Measurements from ENCODE around the gene FAM241B.

The FAM241B gene, protein sequence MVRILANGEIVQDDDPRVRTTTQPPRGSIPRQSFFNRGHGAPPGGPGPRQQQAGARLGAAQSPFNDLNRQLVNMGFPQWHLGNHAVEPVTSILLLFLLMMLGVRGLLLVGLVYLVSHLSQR

DNA sequence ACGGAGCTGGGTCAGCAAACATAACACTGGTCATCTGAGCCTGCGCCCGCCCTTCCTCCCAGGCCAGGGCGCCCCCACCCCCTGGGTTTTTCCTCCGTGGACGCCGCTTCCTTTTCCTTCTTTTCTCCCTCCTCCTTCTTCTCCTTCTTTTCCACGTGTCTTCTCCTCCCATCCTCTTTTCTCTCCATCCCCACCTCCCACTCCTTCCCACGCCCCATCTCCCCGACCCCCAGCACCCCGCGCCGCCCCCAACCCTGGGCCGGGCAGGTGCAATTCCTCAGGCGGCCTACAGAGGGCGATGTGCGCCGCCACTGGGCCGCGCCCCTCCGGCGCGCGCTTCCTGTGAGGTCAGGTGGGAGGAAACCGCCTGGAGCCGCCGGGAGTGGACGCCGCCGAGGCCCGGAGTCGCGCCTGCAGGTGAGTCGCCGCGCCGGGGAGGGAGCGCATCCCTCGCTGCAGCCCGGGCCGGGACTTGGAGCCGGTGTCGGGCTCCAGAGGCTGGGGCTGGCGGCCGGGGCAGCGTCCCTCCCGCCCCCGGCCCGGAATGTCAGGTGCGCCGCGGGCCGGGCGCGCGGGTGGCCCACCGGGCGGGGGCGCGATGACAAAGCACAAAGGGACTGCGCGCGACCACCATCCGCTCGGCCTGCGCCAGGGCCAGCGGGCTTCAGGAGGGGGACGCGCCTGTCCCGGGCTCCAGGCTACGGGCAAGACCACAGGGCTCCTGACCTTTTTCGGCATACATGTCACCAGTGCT, at the start of gene FAM241B:
Gene FAM241B (plus strand): TSS at position 351 of the 754 bp plus-strand sequence. CDS start 1,497 bp downstream, outside the sequence.
- TF ChIP-seq GATA2 (IDR thresholded peaks at IDR 0.05; ENCODE audit: low read depth, low read length) = no peak

DNA sequence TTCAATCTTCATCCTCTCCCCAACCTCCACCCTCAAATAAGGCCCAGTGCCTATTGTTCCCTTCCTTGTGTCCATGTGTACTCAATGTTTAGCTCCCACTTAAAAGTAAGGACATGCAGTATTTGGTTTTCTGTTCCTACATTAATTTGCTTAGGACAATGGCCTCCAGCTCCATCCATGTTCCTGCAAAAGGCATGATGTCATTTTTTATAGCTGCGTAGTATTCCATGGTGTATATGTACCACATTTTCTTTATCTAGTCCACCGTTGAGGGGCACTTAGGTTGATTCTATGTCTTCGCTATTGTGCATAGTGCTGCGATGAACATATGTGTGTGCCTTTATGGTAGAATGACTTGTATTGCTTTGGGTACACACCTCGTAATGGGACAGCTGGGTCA, 49.6 kb upstream of the FAM241B start:
- TF ChIP-seq GATA3 (IDR thresholded peaks at IDR 0.05; ENCODE audit: low read depth, low read length) (no peak), GATA2 (IDR thresholded peaks at IDR 0.05; ENCODE audit: low read depth, low read length) (no peak)

DNA sequence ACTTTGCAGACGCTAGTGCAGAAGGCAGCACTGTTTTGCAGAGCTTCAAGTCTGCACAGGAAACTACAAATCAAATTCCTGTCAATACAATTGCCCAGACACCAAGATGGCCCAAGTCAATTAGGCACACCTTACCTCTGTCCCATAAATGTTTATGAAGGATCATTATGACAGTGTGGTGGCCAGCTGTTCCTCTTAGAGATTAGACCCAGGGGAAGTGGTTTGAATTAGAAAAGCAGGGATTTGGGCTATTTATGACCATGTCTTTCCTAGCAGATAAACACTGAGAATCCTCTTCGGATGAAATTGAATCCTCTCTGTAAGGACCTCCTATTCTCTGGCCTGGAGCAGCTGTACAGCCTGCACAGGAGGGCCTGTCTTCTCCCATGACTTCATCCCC, 46.9 kb upstream of the FAM241B start:
- no peak for TF ChIP-seq GATA2 (IDR thresholded peaks at IDR 0.05; ENCODE audit: low read depth, low read length)
- no peak for TF ChIP-seq GATA3 (IDR thresholded peaks at IDR 0.05; ENCODE audit: low read depth, low read length)

DNA sequence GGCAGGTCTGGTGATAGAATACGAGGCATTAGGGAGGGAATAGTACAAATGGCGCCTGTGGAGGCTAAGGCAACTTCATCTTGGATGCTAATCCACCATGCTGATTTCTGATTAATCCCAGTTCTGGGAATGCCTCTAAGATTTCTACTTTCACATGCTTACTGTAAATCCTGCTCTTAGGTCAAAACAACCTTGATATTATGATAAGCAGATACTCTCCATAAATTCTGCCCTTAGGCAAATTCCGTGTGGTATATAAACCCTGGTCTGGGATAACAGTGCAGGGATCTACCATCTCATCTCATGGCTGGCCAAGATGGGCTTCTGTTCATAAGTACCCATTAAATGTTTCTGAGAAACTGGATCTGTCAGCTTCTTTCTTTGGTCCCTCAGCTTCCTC, 45.4 kb upstream of the FAM241B start:
- TF ChIP-seq GATA2 (IDR thresholded peaks at IDR 0.05; ENCODE audit: low read depth, low read length) (no peak), GATA3 (IDR thresholded peaks at IDR 0.05; ENCODE audit: low read depth, low read length) (no peak)

DNA sequence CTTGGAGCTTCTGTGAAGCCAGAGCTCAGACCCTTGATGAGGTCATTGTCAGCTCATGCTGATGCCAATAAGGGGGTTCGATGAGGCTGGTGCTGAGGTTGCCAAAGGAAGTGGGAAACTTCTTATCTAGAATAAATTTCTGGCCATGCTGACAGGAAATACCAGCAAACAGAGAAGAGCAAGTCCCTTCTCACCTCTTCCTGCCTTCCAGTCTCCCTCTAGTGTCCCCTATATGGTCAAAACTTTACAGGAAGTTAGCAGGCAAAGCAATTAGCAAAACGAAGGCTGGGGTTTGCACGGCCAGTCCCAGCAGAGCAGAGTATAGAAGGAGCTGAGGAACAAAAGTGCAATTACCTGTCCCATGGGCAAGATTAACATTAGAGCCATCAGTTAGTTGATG, 41.7 kb upstream of the FAM241B start:
- TF ChIP-seq GATA3 (IDR thresholded peaks at IDR 0.05; ENCODE audit: low read depth, low read length) (no peak), GATA2 (IDR thresholded peaks at IDR 0.05; ENCODE audit: low read depth, low read length) (no peak)

DNA sequence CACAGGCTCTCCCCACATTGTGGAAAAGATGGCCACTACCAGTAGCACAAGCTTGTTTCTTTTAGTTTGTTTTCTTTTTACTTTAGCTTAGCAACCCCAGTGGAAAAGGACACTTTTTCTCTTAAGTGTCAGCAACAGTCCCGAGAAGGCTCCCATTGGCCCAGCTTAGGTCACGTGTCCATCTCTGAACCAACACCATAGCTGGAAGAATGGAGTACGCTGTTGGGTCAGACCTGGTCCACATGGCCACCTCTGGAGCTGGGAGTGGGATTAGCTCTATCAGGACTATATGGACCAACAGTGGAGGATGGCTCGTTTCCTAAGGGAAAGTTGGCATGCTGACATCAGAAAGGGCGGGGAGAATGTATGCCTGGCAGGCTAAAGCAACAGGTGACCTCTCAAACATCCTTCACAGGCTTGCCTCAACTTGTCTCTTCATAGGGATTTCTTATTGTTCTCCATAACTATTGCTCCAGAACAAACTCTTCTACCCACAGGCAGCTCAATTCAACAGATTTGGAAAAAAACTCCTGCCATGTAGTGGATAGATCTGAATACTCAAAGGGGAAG, 29.2 kb upstream of the FAM241B start:
- TF ChIP-seq GATA2 (IDR thresholded peaks at IDR 0.05; ENCODE audit: low read depth, low read length) (no peak), GATA3 (IDR thresholded peaks at IDR 0.05; ENCODE audit: low read depth, low read length) (no peak)

DNA sequence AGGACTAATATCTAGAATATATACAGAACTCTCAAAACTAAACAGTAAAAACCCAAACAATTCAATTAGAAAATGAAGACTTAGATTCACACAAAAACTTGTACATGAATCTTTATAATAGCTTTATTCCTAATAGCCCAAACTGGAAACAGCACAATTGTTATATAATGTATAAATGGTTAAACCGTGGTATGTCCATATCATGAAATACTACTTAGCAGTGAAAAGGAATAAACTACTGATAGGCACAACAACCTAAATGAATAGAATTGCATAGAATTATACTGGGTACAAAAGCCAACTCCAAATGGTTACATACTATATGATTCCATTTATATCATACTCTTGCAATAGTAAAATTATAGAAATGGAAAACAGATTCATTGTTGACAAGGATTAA, 21.0 kb upstream of the FAM241B start:
- no peak for TF ChIP-seq GATA2 (IDR thresholded peaks at IDR 0.05; ENCODE audit: low read depth, low read length)

DNA sequence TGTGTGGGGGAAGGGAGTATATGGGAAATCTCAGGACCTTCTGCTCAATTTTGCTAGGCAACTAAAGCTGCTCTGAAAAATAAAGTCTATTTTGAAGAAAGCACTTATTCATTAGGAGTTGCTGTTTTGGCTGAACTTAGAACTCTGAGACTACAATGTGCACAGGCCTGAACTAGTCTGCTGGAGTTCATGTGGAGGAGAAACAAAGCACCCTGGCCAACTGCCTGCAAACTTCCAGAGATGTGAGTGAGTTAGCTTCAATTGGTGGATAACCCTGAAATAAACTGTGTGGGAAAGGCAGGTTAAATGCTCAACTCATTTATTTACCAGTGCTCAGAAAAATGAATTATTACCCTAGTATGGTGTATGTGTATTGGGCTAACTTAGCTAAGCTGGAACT, 17.3 kb upstream of the FAM241B start:
- TF ChIP-seq GATA3 (IDR thresholded peaks at IDR 0.05; ENCODE audit: low read depth, low read length) = no peak
- TF ChIP-seq GATA2 (IDR thresholded peaks at IDR 0.05; ENCODE audit: low read depth, low read length) = no peak

DNA sequence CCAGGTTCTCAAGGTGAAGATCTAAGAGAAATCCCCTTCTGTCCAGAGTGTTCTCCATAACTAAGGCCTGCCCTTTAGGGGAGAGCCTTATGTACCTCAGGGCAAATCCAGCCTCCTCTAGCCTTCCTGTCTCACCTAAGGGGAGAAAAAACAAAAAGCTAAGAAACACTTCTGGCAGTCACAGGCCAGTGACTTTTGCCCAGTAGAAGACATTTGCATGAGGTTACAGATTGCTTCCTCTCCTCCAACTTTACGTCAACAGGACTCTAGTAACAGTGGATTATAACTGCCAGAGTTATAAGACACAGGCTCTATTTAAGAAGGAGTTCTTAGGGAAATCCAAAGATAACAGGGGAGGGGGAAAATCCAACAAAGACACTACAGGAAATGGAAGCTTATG, 15.9 kb upstream of the FAM241B start:
- TF ChIP-seq GATA3 (IDR thresholded peaks at IDR 0.05; ENCODE audit: low read depth, low read length) (no peak), GATA2 (IDR thresholded peaks at IDR 0.05; ENCODE audit: low read depth, low read length) (no peak)

DNA sequence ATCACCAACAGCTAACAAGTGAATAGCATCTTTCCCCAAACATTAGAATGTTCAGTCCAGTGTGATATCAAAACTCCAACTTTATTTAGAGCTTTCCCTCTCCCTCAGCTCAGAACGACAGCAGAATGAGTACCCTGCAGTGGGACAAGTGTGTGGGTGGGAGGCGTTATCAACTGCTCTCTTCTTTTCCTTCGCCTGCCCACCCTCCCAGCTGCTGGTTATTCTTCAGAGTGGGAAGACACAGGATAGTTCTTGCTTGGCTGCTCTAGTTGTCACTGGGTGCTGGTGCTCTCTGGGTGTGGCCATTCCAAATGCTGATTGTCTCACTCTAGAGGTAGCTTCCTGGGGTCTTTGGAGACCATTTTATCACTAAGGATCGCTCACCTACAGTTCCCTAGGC, 13.7 kb upstream of the FAM241B start:
- no peak for TF ChIP-seq GATA3 (IDR thresholded peaks at IDR 0.05; ENCODE audit: low read depth, low read length)
- TF ChIP-seq GATA2 (IDR thresholded peaks at IDR 0.05; ENCODE audit: low read depth, low read length) = no peak

DNA sequence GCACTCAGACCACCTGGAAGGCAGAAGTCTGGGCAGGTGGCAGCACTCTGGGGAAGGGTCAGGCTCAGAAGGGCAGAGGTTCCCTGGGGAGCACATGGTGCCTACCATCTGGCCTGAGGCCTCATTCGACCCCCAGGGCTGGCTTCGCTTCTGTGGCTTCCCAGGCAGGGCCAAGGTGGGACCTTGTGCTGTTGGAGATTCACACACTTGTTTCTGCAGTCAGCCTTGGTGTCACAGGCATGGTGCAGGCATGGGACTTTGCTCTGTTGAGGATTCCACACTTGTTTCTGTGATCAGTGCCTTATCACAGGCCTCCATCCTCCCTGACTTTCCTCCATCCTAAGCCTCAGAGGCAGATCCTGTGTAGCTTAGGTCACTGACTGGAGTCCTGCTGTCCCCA, 11.3 kb upstream of the FAM241B start:
- no peak for TF ChIP-seq GATA3 (IDR thresholded peaks at IDR 0.05; ENCODE audit: low read depth, low read length)

DNA sequence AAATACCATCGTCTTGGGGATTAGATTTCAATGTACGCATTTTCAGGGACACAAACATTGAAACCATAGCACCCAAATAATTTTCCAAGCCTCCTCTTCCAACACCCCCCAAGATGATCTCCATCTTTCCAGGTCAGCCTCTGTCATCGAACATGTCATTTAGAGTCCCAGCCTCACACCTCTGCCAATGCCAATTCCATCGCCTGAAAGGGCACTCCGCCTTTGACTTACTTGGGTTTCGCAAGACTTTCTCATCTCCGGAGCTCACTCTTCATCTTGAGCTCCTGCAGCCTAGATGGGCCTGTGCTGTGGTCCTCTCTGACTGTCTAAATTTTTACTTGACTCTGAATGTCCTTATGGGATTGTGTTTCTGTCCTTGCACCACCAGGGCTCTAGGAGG, 10.4 kb upstream of the FAM241B start:
- TF ChIP-seq GATA3 (IDR thresholded peaks at IDR 0.05; ENCODE audit: low read depth, low read length) (no peak), GATA2 (IDR thresholded peaks at IDR 0.05; ENCODE audit: low read depth, low read length) (no peak)

DNA sequence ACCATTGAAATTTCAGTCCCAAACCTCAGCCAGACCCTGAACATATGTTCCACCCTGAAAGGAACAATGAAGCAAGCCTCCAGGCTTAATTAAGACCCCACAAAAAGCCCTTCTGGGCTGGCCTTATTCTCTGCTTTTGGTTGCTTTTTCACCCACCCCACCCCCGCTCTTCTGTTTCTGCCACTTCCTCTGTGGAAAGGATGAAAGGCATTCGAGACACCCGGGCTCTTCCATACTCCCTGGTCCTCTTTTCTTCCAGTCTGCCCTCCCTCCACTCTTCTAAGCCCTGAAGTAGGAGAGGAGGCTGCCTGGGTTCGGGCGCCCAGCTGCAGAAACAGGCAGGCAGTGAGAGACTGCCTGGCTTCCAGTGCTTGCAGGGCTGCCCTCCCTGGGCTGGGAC, 9.4 kb upstream of the FAM241B start:
- TF ChIP-seq GATA3 (IDR thresholded peaks at IDR 0.05; ENCODE audit: low read depth, low read length) (no peak), GATA2 (IDR thresholded peaks at IDR 0.05; ENCODE audit: low read depth, low read length) (no peak)

DNA sequence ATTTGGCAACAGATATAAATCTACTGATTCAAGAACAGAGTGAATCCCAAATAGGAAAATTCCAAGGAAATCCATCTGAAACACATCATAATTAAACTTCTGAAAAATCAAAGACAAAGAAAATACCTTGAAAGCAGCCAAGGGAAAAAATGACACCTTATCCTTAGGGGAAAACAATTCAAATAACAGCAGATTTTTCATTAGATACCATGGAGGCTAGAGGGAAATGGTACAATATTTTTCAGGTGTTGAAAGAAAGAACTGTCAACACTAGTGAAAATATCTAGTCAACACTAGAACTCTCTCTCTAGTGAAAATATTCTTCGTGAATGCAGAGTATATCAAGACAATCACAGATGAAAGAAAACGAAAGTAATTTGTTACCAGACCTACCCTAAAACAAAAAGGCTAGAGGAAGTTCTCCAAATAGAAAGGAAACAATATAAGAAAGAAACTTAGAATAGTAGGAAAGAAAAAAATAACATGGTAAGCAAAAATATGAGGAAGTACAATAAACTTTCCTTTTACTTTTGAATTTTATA, 5.7 kb upstream of the FAM241B start:
- no peak for TF ChIP-seq GATA2 (IDR thresholded peaks at IDR 0.05; ENCODE audit: low read depth, low read length)
- TF ChIP-seq GATA3 (IDR thresholded peaks at IDR 0.05; ENCODE audit: low read depth, low read length) = no peak

DNA sequence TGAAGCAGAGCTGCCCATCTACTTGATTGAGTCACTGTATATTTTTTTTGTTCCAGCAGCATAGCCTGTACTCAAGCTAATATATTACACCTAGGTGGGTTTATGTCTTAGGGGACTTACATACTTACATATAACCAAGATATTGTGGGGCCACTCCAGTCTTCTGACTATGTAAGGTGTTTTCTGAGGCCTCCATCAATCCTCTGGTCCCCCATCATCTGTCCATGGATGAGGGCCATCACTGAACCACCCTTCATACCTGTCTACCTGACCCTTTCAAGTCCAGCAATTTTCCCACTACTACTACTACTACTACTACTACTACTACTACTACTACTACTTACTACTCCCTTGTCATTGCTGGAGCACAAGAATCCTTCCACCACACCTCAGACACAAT, 3.2 kb upstream of the FAM241B start:
- no peak for TF ChIP-seq GATA3 (IDR thresholded peaks at IDR 0.05; ENCODE audit: low read depth, low read length)
- no peak for TF ChIP-seq GATA2 (IDR thresholded peaks at IDR 0.05; ENCODE audit: low read depth, low read length)
